ENCODE results near the gene ZBTB43. TPM values are rescaled to one million over a fixed set of nuclear protein-coding genes. Genes with fewer than 3 reads are reported as not detected.

The ZBTB43 gene
- total RNA-seq, 6 experiments from 2014 or later, result 9.2 to 15.9 (median 13.6) TPM

- peaks cover 10% of the 10 kb centered on the region for H3K27me3 Mint-ChIP-seq (ENCODE audit: insufficient read depth)
- TF ChIP-seq, protein P1, sequence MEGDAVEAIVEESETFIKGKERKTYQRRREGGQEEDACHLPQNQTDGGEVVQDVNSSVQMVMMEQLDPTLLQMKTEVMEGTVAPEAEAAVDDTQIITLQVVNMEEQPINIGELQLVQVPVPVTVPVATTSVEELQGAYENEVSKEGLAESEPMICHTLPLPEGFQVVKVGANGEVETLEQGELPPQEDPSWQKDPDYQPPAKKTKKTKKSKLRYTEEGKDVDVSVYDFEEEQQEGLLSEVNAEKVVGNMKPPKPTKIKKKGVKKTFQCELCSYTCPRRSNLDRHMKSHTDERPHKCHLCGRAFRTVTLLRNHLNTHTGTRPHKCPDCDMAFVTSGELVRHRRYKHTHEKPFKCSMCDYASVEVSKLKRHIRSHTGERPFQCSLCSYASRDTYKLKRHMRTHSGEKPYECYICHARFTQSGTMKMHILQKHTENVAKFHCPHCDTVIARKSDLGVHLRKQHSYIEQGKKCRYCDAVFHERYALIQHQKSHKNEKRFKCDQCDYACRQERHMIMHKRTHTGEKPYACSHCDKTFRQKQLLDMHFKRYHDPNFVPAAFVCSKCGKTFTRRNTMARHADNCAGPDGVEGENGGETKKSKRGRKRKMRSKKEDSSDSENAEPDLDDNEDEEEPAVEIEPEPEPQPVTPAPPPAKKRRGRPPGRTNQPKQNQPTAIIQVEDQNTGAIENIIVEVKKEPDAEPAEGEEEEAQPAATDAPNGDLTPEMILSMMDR (IDR thresholded peaks at IDR 0.05), result no peak
- H3K4me3 Mint-ChIP-seq, result no peak overlapping the region
- H3K27ac Mint-ChIP-seq, result no peak overlapping the region
- peaks cover 31% of the 10 kb centered on the region for H3K4me1 Mint-ChIP-seq (ENCODE audit: low read depth)
- no peaks in the 10 kb centered on the region for H3K9me3 Mint-ChIP-seq
- H3K36me3 Mint-ChIP-seq (ENCODE audit: low read depth), result no peaks in the 10 kb centered on the region
- DNase-seq, result no peak
Observed at GRCh38 chr9:126793686-126794417, 11.0 kb upstream of the ZBTB43 start.

DNA sequence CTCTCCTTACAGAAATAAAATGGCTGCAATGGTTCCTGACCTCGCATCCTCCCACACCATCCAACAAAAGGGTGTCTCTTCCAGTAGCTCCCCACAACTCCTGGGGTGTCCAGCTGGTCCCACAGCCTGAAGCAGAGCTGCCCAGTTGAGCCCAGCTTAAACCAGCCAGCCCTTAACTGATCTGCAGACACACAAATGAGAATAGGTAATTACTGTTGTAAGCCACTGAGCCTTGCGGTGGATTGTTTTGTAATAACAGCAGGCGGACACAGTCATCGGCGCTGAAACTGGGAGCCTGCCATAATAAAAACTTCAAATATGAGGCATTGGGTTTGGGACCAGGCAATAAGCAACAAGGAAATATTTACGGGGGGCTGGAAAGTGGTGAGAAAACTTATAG is 10.4 kb upstream of the ZBTB43 start:
- DNase-seq, result no peak
- TF ChIP-seq, protein P1 (IDR thresholded peaks at IDR 0.05), result no peak
- Mint-ChIP-seq H3K36me3 (ENCODE audit: low read depth) (no peaks in the 10 kb centered on the region), H3K27ac (no peak overlapping the region), H3K9me3 (no peaks in the 10 kb centered on the region), H3K27me3 (ENCODE audit: insufficient read depth) (peaks cover 10% of the 10 kb centered on the region), H3K4me3 (no peak overlapping the region), H3K4me1 (ENCODE audit: low read depth) (peaks cover 28% of the 10 kb centered on the region)

- H3K36me3 Mint-ChIP-seq (ENCODE audit: low read depth), result no peaks in the 10 kb centered on the region
- H3K9me3 Mint-ChIP-seq, result no peaks in the 10 kb centered on the region
- TF ChIP-seq, protein P1 (IDR thresholded peaks at IDR 0.05), result no peak
- no peak overlapping the region for H3K27ac Mint-ChIP-seq
- H3K4me1 Mint-ChIP-seq (ENCODE audit: low read depth), result peaks cover 19% of the 10 kb centered on the region
- no peak for DNase-seq
- peaks cover 8% of the 10 kb centered on the region for H3K27me3 Mint-ChIP-seq (ENCODE audit: insufficient read depth)
- no peak overlapping the region for H3K4me3 Mint-ChIP-seq
Observed at GRCh38 chr9:126796758-126797157, 8.1 kb upstream of the ZBTB43 start.

DNA sequence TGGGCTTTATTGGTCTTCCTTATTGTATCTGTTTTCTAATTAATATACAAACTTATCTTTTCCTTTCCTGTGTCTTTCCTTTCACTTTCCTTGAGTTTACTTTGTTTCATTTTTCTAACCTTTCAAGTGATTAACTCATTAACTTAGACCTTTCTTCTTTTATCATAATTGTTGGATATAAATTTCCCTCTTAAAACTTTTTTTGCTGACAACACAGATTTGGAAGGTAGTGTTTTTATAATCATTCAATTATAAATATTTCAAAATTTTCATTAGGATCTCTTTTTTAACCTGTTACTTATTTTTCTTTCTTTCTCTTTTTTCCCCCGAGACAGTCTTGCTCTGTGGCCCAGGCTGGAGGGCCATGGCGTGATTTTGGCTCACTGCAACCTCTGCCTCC is 6.9 kb upstream of the ZBTB43 start:
- TF ChIP-seq, protein P1 (IDR thresholded peaks at IDR 0.05), result no peak
- no peak for DNase-seq
- Mint-ChIP-seq H3K4me3 (no peak overlapping the region), H3K36me3 (ENCODE audit: low read depth) (no peaks in the 10 kb centered on the region), H3K4me1 (ENCODE audit: low read depth) (peaks cover 8% of the 10 kb centered on the region), H3K27ac (no peak overlapping the region), H3K27me3 (ENCODE audit: insufficient read depth) (peaks cover 8% of the 10 kb centered on the region), H3K9me3 (no peaks in the 10 kb centered on the region)

- TF ChIP-seq, protein P1 (IDR thresholded peaks at IDR 0.05), result no peak
- peaks cover 6% of the 10 kb centered on the region for H3K4me1 Mint-ChIP-seq (ENCODE audit: low read depth)
- H3K9me3 Mint-ChIP-seq, result no peaks in the 10 kb centered on the region
Observed at GRCh38 chr9:126799034-126799433, 5.8 kb upstream of the ZBTB43 start.

More at GRCh38 chr9:126799034-126799433, 5.8 kb upstream of the ZBTB43 start:
- Mint-ChIP-seq H3K27me3 (ENCODE audit: insufficient read depth) (peaks cover 6% of the 10 kb centered on the region), H3K27ac (no peak overlapping the region), H3K4me3 (no peak overlapping the region), H3K36me3 (ENCODE audit: low read depth) (peaks cover 3% of the 10 kb centered on the region; the same call in 1 of the 2 replicates)
- no peak for DNase-seq

Measured in HFFc6 (cell line).